Vagina (tissue), 2 donors: ENCODE data around the gene GREB1. TPM values are rescaled to one million over a fixed set of nuclear protein-coding genes. Genes with fewer than 3 reads are reported as not detected.

Experiments used
- DNase-seq, 2 donors: peaks; one replicate each; pipeline ENCODE4 v3.0.0-alpha.2; 2017; ENCODE audit errors: extremely low spot score in 2 of 2
- H3K27ac ChIP-seq: fragments of 200-600 bp; sonication (generic); one replicate; pipeline ENCODE4 v1.5.1; 2019
- H3K27me3 ChIP-seq: fragments of 200-600 bp; sonication (generic); one replicate; pipeline ENCODE4 v1.5.1; 2019
- H3K36me3 ChIP-seq, 2 donors: fragments of 200-600 bp; sonication (generic); one replicate each; pipeline ENCODE4 v1.5.1; 2017 to 2019
- H3K4me1 ChIP-seq: fragments of 200-600 bp; sonication (generic); one replicate; pipeline ENCODE4 v1.5.1; 2019
- H3K4me3 ChIP-seq, 2 donors: fragments of 200-600 bp; sonication (generic); 1 replicate in 1 of 2; 2 replicates in 1 of 2; pipeline ENCODE4 v1.5.1; 2016 to 2019
- H3K9me3 ChIP-seq: fragments of 200-600 bp; sonication (generic); one replicate; pipeline ENCODE4 v1.5.1; 2019
- CTCF ChIP-seq, 3 experiments: fragments of 450-650 bp in 2 of 3; fragments of 200-600 bp in 1 of 3; sonication (generic) in 1 of 3; IDR thresholded peaks; one replicate each; pipeline ENCODE4 v1.5.1; 2017 to 2019; ENCODE audit warnings: antibody characterized with exemption in 3 of 3, mild to moderate bottlenecking in 2 of 3, moderate library complexity in 2 of 3
- POLR2A ChIP-seq, 2 donors: fragments of 450-650 bp; IDR thresholded peaks; one replicate each; pipeline ENCODE4 v1.6.1; 2017; ENCODE audit warnings: antibody characterized with exemption in 2 of 2, mild to moderate bottlenecking in 2 of 2, moderate library complexity in 2 of 2
- POLR2AphosphoS5 ChIP-seq, 2 donors: sonication (generic); formaldehyde crosslinking; IDR thresholded peaks; one replicate each; pipeline ENCODE4 v1.9.0; 2017; ENCODE audit warnings: antibody characterized with exemption in 2 of 2, mild to moderate bottlenecking in 2 of 2, low read depth in 1 of 2; ENCODE audit not compliant: insufficient read depth in 1 of 2
- intact Hi-C: fragments of 100-400 bp; cut with DNase I; formaldehyde crosslinking; loops from one replicate; pipeline ENCODE4 v1.15.1; 2023
- total RNA-seq: library from RNA; depleted of rRNA; stranded (reverse); fragments of >200 nt; gene quantifications from one replicate; pipeline ENCODE4 v1.2.3, GENCODE V29; 2016

Gene GREB1
- total RNA-seq, 1 donor from 2014 or later = 35.4 TPM

GRCh38 chr2:11542275-11542819 lies 8.5 kb downstream of the GREB1 start:
- peak overlapping the region; percentile 10 to 23 for H3K4me3 ChIP-seq
- peaks cover 35% of the 10 kb centered on the region for H3K4me1 ChIP-seq
- H3K36me3 ChIP-seq = no peaks in the 10 kb centered on the region
- TF ChIP-seq POLR2A (IDR thresholded peaks at IDR 0.05) = no peak
- H3K27me3 ChIP-seq = no peaks in the 10 kb centered on the region
- H3K9me3 ChIP-seq = no peaks in the 10 kb centered on the region
- DNase-seq = peak in 1 of 2 donors; percentile 79
- H3K27ac ChIP-seq = peak overlapping the region; percentile 59
- intact Hi-C loops = no loop called here

- Histone ChIP-seq H3K27me3 (no peaks in the 10 kb centered on the region), H3K9me3 (no peaks in the 10 kb centered on the region), H3K27ac (no peak overlapping the region), H3K36me3 (no peaks in the 10 kb centered on the region), H3K4me1 (peaks cover 35% of the 10 kb centered on the region), H3K4me3 (peak overlapping the region in 1 of 2 donors; percentile 10)
- intact Hi-C loops = no loop called here
- TF ChIP-seq POLR2AphosphoS5 (IDR thresholded peaks at IDR 0.05; ENCODE audit: insufficient read depth in 1 of 2, low read depth in 1 of 2) (no peak), POLR2A (IDR thresholded peaks at IDR 0.05) (no peak), CTCF (IDR thresholded peaks at IDR 0.05) (no peak)
- DNase-seq = peak in 1 of 2 donors; percentile 72
Observed at GRCh38 chr2:11543337-11544216, 9.7 kb downstream of the GREB1 start.

- no peak for DNase-seq
- TF ChIP-seq CTCF (IDR thresholded peaks at IDR 0.05) = no peak
- no peak for TF ChIP-seq POLR2AphosphoS5 (IDR thresholded peaks at IDR 0.05; ENCODE audit: insufficient read depth in 1 of 2, low read depth in 1 of 2)
- no peak for TF ChIP-seq POLR2A (IDR thresholded peaks at IDR 0.05)
- intact Hi-C loops = no loop called here
Observed at GRCh38 chr2:11546072-11546471, 12.2 kb downstream of the GREB1 start.

GRCh38 chr2:11547912-11548497 lies 14.2 kb downstream of the GREB1 start:
- H3K4me1 ChIP-seq = no peaks in the 10 kb centered on the region
- H3K36me3 ChIP-seq = no peaks in the 10 kb centered on the region
- no peak overlapping the region for H3K4me3 ChIP-seq
- TF ChIP-seq CTCF (IDR thresholded peaks at IDR 0.05) = no peak
- no peak overlapping the region for H3K27ac ChIP-seq
- intact Hi-C loops = no loop called here
- DNase-seq = peak in 1 of 2 donors; percentile 49
- no peaks in the 10 kb centered on the region for H3K27me3 ChIP-seq
- H3K9me3 ChIP-seq = no peaks in the 10 kb centered on the region

More at GRCh38 chr2:11546072-11546471, 12.2 kb downstream of the GREB1 start:
- peaks cover 13% of the 10 kb centered on the region for H3K4me1 ChIP-seq
- H3K27ac ChIP-seq = no peak overlapping the region
- H3K36me3 ChIP-seq = no peaks in the 10 kb centered on the region
- H3K27me3 ChIP-seq = no peaks in the 10 kb centered on the region
- H3K9me3 ChIP-seq = no peaks in the 10 kb centered on the region
- H3K4me3 ChIP-seq = no peak overlapping the region

- TF ChIP-seq CTCF (IDR thresholded peaks at IDR 0.05) (no peak), POLR2AphosphoS5 (IDR thresholded peaks at IDR 0.05; ENCODE audit: insufficient read depth in 1 of 2, low read depth in 1 of 2) (no peak), POLR2A (IDR thresholded peaks at IDR 0.05) (no peak)
- no peaks in the 10 kb centered on the region for H3K4me1 ChIP-seq
- H3K27ac ChIP-seq = no peak overlapping the region
- H3K27me3 ChIP-seq = no peaks in the 10 kb centered on the region
- H3K9me3 ChIP-seq = no peaks in the 10 kb centered on the region
- no peaks in the 10 kb centered on the region for H3K36me3 ChIP-seq
- intact Hi-C loops = no loop called here
- H3K4me3 ChIP-seq = no peak overlapping the region
- DNase-seq = peak in 1 of 2 donors; percentile 7
Observed at GRCh38 chr2:11550302-11550701, 16.5 kb downstream of the GREB1 start.
